Measurements from ENCODE around the gene MBP.

- TF ChIP-seq BCLAF1 (IDR thresholded peaks at IDR 0.05): no peak
- no peak for TF ChIP-seq RAD21 (IDR thresholded peaks at IDR 0.05; ENCODE audit: insufficient read depth, low read depth, low read length)
- no peak for TF ChIP-seq FOXM1 (IDR thresholded peaks at IDR 0.05; ENCODE audit: low read depth, low read length)
- no peak for TF ChIP-seq MAX (IDR thresholded peaks at IDR 0.05; ENCODE audit: low read depth, low read length)
- TF ChIP-seq CTCF (IDR thresholded peaks at IDR 0.05 in 2 of 3, conservative IDR thresholded peaks at IDR 0.05 in 1 of 3; ENCODE audit: control insufficient read depth in 2 of 3, extremely low read depth in 1 of 3, insufficient read depth in 1 of 3, low read depth in 3 of 3, low read length in 3 of 3): no peak
- no peak for TF ChIP-seq KAT2A (conservative IDR thresholded peaks at IDR 0.05; ENCODE audit: control insufficient read depth, low read depth, low read length)
- no peak for TF ChIP-seq FOXK2 (IDR thresholded peaks at IDR 0.05)
- no peak for TF ChIP-seq SIN3A (IDR thresholded peaks at IDR 0.05; ENCODE audit: low read depth, low read length)
Measured at GRCh38 chr18:76959605-76960004, 173.0 kb downstream of the MBP start.

All from GM12878 (cell line).